Effector memory CD4-positive, alpha-beta T cell (primary cell): Measurements from ENCODE around the gene GAPDH.

Source experiments
- DNase-seq, 3 donors: peaks; one replicate each; pipeline ENCODE4 v3.0.0-alpha.2; 2020
- H3K27ac ChIP-seq: 2 replicates; pipeline ENCODE4 v1.7.0; 2013; ENCODE audit warnings: mild to moderate bottlenecking, low read length, moderate library complexity; ENCODE audit not compliant: insufficient read depth, poor library complexity, severe bottlenecking
- H3K27me3 ChIP-seq: replicated peaks from 2 replicates; pipeline ENCODE4 v1.7.0; 2013; ENCODE audit warnings: mild to moderate bottlenecking, low read length; ENCODE audit not compliant: insufficient read depth, control insufficient read depth, poor library complexity, severe bottlenecking
- H3K36me3 ChIP-seq: 2 replicates; pipeline ENCODE4 v1.7.0; 2013; ENCODE audit warnings: mild to moderate bottlenecking, low read length, moderate library complexity; ENCODE audit not compliant: control insufficient read depth, insufficient read depth
- H3K4me1 ChIP-seq: 2 replicates; pipeline ENCODE4 v1.7.0; 2013; ENCODE audit warnings: low read length, mild to moderate bottlenecking; ENCODE audit not compliant: control insufficient read depth, insufficient read depth, poor library complexity, severe bottlenecking
- H3K4me3 ChIP-seq: 2 replicates; pipeline ENCODE4 v1.7.0; 2013; ENCODE audit warnings: low read length, low read depth, mild to moderate bottlenecking; ENCODE audit not compliant: insufficient read depth, poor library complexity, severe bottlenecking
- H3K9me3 ChIP-seq: 2 replicates; pipeline ENCODE4 v1.7.0; 2013; ENCODE audit warnings: mild to moderate bottlenecking, low read length, moderate library complexity; ENCODE audit not compliant: control insufficient read depth

Gene GAPDH

GRCh38 chr12:6500466-6500865, 33.9 kb upstream of the GAPDH start:
- Histone ChIP-seq H3K36me3 (no peaks in the 10 kb centered on the region), H3K27ac (no peak overlapping the region), H3K4me3 (no peak overlapping the region), H3K4me1 (no peaks in the 10 kb centered on the region), H3K27me3 (no peaks in the 10 kb centered on the region), H3K9me3 (no peaks in the 10 kb centered on the region)
- DNase-seq, result no peak

GRCh38 chr12:6507102-6507998, 27.0 kb upstream of the GAPDH start:
- no peak for DNase-seq
- H3K27me3 ChIP-seq, result no peaks in the 10 kb centered on the region
- H3K27ac ChIP-seq, result no peak overlapping the region
- no peaks in the 10 kb centered on the region for H3K4me1 ChIP-seq
- no peaks in the 10 kb centered on the region for H3K9me3 ChIP-seq
- H3K36me3 ChIP-seq, result peaks cover 2% of the 10 kb centered on the region
- no peak overlapping the region for H3K4me3 ChIP-seq

GRCh38 chr12:6508087-6508486, 26.2 kb upstream of the GAPDH start:
- Histone ChIP-seq H3K36me3 (peaks cover 5% of the 10 kb centered on the region), H3K27ac (no peak overlapping the region), H3K4me1 (no peaks in the 10 kb centered on the region), H3K4me3 (no peak overlapping the region), H3K9me3 (no peaks in the 10 kb centered on the region), H3K27me3 (no peaks in the 10 kb centered on the region)
- no peak for DNase-seq

- Histone ChIP-seq H3K27me3 (no peaks in the 10 kb centered on the region), H3K4me3 (no peak overlapping the region), H3K36me3 (peaks cover 69% of the 10 kb centered on the region)
Measured at GRCh38 chr12:6520186-6520585, 14.1 kb upstream of the GAPDH start.

GRCh38 chr12:6522193-6522592, 12.1 kb upstream of the GAPDH start:
- peaks cover 71% of the 10 kb centered on the region for H3K36me3 ChIP-seq
- DNase-seq, result no peak
- H3K27me3 ChIP-seq, result no peaks in the 10 kb centered on the region
- no peaks in the 10 kb centered on the region for H3K4me1 ChIP-seq
- H3K27ac ChIP-seq, result no peak overlapping the region
- no peaks in the 10 kb centered on the region for H3K9me3 ChIP-seq
- no peak overlapping the region for H3K4me3 ChIP-seq

More at GRCh38 chr12:6520186-6520585, 14.1 kb upstream of the GAPDH start:
- Histone ChIP-seq H3K4me1 (no peaks in the 10 kb centered on the region), H3K9me3 (no peaks in the 10 kb centered on the region), H3K27ac (no peak overlapping the region)
- no peak for DNase-seq

GRCh38 chr12:6523708-6524107, 10.6 kb upstream of the GAPDH start:
- DNase-seq, result no peak
- Histone ChIP-seq H3K4me3 (no peak overlapping the region), H3K9me3 (no peaks in the 10 kb centered on the region), H3K36me3 (peaks cover 78% of the 10 kb centered on the region), H3K27me3 (no peaks in the 10 kb centered on the region), H3K4me1 (no peaks in the 10 kb centered on the region), H3K27ac (no peak overlapping the region)

GRCh38 chr12:6524648-6525047, 9.7 kb upstream of the GAPDH start:
- peaks cover 83% of the 10 kb centered on the region for H3K36me3 ChIP-seq
- DNase-seq, result no peak
- H3K27ac ChIP-seq, result no peak overlapping the region
- H3K4me3 ChIP-seq, result no peak overlapping the region
- H3K4me1 ChIP-seq, result no peaks in the 10 kb centered on the region
- H3K27me3 ChIP-seq, result no peaks in the 10 kb centered on the region
- H3K9me3 ChIP-seq, result no peaks in the 10 kb centered on the region

- no peak overlapping the region for H3K4me3 ChIP-seq
- DNase-seq, result no peak
- H3K36me3 ChIP-seq, result peaks cover 85% of the 10 kb centered on the region
- H3K27me3 ChIP-seq, result no peaks in the 10 kb centered on the region
- no peaks in the 10 kb centered on the region for H3K4me1 ChIP-seq
- H3K27ac ChIP-seq, result no peak overlapping the region
- no peaks in the 10 kb centered on the region for H3K9me3 ChIP-seq
Measured at GRCh38 chr12:6526201-6526600, 8.1 kb upstream of the GAPDH start.

- DNase-seq, result no peak
- H3K27ac ChIP-seq, result no peak overlapping the region
- H3K27me3 ChIP-seq, result no peaks in the 10 kb centered on the region
- H3K9me3 ChIP-seq, result no peaks in the 10 kb centered on the region
- H3K4me3 ChIP-seq, result no peak overlapping the region
- H3K36me3 ChIP-seq, result peaks cover 80% of the 10 kb centered on the region
- peaks cover 2% of the 10 kb centered on the region for H3K4me1 ChIP-seq
Measured at GRCh38 chr12:6526766-6527525, 7.4 kb upstream of the GAPDH start.

GRCh38 chr12:6527711-6528110, 6.6 kb upstream of the GAPDH start:
- H3K27me3 ChIP-seq, result no peaks in the 10 kb centered on the region
- peaks cover 10% of the 10 kb centered on the region for H3K4me1 ChIP-seq
- H3K9me3 ChIP-seq, result no peaks in the 10 kb centered on the region
- H3K36me3 ChIP-seq, result peaks cover 72% of the 10 kb centered on the region
- H3K27ac ChIP-seq, result no peak overlapping the region
- DNase-seq, result no peak
- H3K4me3 ChIP-seq, result no peak overlapping the region
